Measurements from ENCODE around the gene IL17D.

The IL17D gene

GRCh38 chr13:20728579-20729311 lies 25.2 kb downstream of the IL17D start:
- Histone ChIP-seq H4K20me1 (ENCODE audit: insufficient read depth, low read length) (no peaks in the 10 kb centered on the region), H3K4me1 (ENCODE audit: insufficient read depth, low read length) (no peaks in the 10 kb centered on the region), H3K9me3 (ENCODE audit: insufficient read depth, low read length, severe bottlenecking) (no peaks in the 10 kb centered on the region), H3K36me3 (ENCODE audit: insufficient read depth, low read length) (peaks cover 4% of the 10 kb centered on the region; the same call in 1 of the 2 replicates), H3K27ac (ENCODE audit: low read length) (no peak overlapping the region), H3K27me3 (ENCODE audit: insufficient read depth, low read length, poor library complexity) (no peaks in the 10 kb centered on the region), H2AFZ (ENCODE audit: low read depth, low read length) (no peak overlapping the region), H3K9ac (ENCODE audit: low read depth, low read length) (no peak overlapping the region), H3K4me2 (ENCODE audit: insufficient read depth, low read length) (no peak overlapping the region), H3K4me3 (ENCODE audit: low read depth in 1 of 2, low read length in 2 of 2) (no peak overlapping the region), H3K79me2 (ENCODE audit: insufficient read depth, low read length) (no peaks in the 10 kb centered on the region)
- ATAC-seq (ENCODE audit: insufficient read depth, low read depth) (no peak), DNase-seq (no peak)
- no peak for TF ChIP-seq CTCF (IDR thresholded peaks at IDR 0.05; ENCODE audit: borderline replicate concordance, extremely low read depth, low read length, poor library complexity, severe bottlenecking)
- no peak for TF ChIP-seq EZH2 (IDR thresholded peaks at IDR 0.05; ENCODE audit: borderline replicate concordance, low read depth, low read length, severe bottlenecking)

- no peak overlapping the region for H2AFZ ChIP-seq (ENCODE audit: low read depth, low read length)
- H3K9me3 ChIP-seq (ENCODE audit: insufficient read depth, low read length, severe bottlenecking): no peaks in the 10 kb centered on the region
- no peaks in the 10 kb centered on the region for H3K4me1 ChIP-seq (ENCODE audit: insufficient read depth, low read length)
- no peak overlapping the region for H3K27ac ChIP-seq (ENCODE audit: low read length)
- ATAC-seq (ENCODE audit: insufficient read depth, low read depth) (no peak), DNase-seq (no peak)
- no peak overlapping the region for H3K4me3 ChIP-seq (ENCODE audit: low read depth in 1 of 2, low read length in 2 of 2)
- no peaks in the 10 kb centered on the region for H3K27me3 ChIP-seq (ENCODE audit: insufficient read depth, low read length, poor library complexity)
- no peaks in the 10 kb centered on the region for H4K20me1 ChIP-seq (ENCODE audit: insufficient read depth, low read length)
- no peak for TF ChIP-seq CTCF (IDR thresholded peaks at IDR 0.05; ENCODE audit: borderline replicate concordance, extremely low read depth, low read length, poor library complexity, severe bottlenecking)
- TF ChIP-seq EZH2 (IDR thresholded peaks at IDR 0.05; ENCODE audit: borderline replicate concordance, low read depth, low read length, severe bottlenecking): no peak
- H3K9ac ChIP-seq (ENCODE audit: low read depth, low read length): no peak overlapping the region
- H3K79me2 ChIP-seq (ENCODE audit: insufficient read depth, low read length): no peaks in the 10 kb centered on the region
- no peak overlapping the region for H3K4me2 ChIP-seq (ENCODE audit: insufficient read depth, low read length)
- peaks cover 4% of the 10 kb centered on the region; the same call in 1 of the 2 replicates for H3K36me3 ChIP-seq (ENCODE audit: insufficient read depth, low read length)
Measured at GRCh38 chr13:20729633-20730585, 26.4 kb downstream of the IL17D start.

GRCh38 chr13:20738616-20739015 lies 35.1 kb downstream of the IL17D start:
- DNase-seq: no peak
- H3K4me1 ChIP-seq (ENCODE audit: insufficient read depth, low read length): no peaks in the 10 kb centered on the region
- no peak overlapping the region for H3K4me3 ChIP-seq (ENCODE audit: low read depth in 1 of 2, low read length in 2 of 2)
- TF ChIP-seq CTCF (IDR thresholded peaks at IDR 0.05; ENCODE audit: borderline replicate concordance, extremely low read depth, low read length, poor library complexity, severe bottlenecking) (no peak), EZH2 (IDR thresholded peaks at IDR 0.05; ENCODE audit: borderline replicate concordance, low read depth, low read length, severe bottlenecking) (no peak)
- H4K20me1 ChIP-seq (ENCODE audit: insufficient read depth, low read length): no peaks in the 10 kb centered on the region
- H3K9me3 ChIP-seq (ENCODE audit: insufficient read depth, low read length, severe bottlenecking): no peaks in the 10 kb centered on the region
- no peak overlapping the region for H3K4me2 ChIP-seq (ENCODE audit: insufficient read depth, low read length)
- no peaks in the 10 kb centered on the region for H3K79me2 ChIP-seq (ENCODE audit: insufficient read depth, low read length)
- no peaks in the 10 kb centered on the region; the same call in 1 of the 2 replicates for H3K36me3 ChIP-seq (ENCODE audit: insufficient read depth, low read length)
- H3K9ac ChIP-seq (ENCODE audit: low read depth, low read length): no peak overlapping the region
- H2AFZ ChIP-seq (ENCODE audit: low read depth, low read length): no peak overlapping the region
- H3K27me3 ChIP-seq (ENCODE audit: insufficient read depth, low read length, poor library complexity): no peaks in the 10 kb centered on the region
- no peak overlapping the region for H3K27ac ChIP-seq (ENCODE audit: low read length)
- no peak for ATAC-seq (ENCODE audit: insufficient read depth, low read depth)

Measured in DND-41 (cell line).